Measurements from ENCODE around the gene TMEM87A.
A peak's percentile ranks its signal among the peaks of the same experiment; 100 is the strongest.
"Not testable (repeated sequence)": the region's sequence is repeated elsewhere in the genome, so short reads cannot be mapped to it uniquely, and the experiment has no call there.

TMEM87A gene

GRCh38 chr15:42306681-42307080 is 33.4 kb upstream of the TMEM87A start:
- no peak overlapping the region for H3K27ac ChIP-seq
- H3K4me1 ChIP-seq (ENCODE audit: control insufficient read depth in 1 of 2, insufficient read depth in 1 of 2, low read depth in 1 of 2, low read length in 1 of 2) = no peaks in the 10 kb centered on the region
- H3K36me3 ChIP-seq = peaks cover 36% of the 10 kb centered on the region
- no peaks in the 10 kb centered on the region for H3K9me3 ChIP-seq
- H3K27me3 ChIP-seq = no peaks in the 10 kb centered on the region
- TF ChIP-seq CTCF (IDR thresholded peaks at IDR 0.05) = no peak
- no peak overlapping the region for H3K4me3 ChIP-seq (ENCODE audit: low read depth in 1 of 2, low read length in 1 of 2)

DNA sequence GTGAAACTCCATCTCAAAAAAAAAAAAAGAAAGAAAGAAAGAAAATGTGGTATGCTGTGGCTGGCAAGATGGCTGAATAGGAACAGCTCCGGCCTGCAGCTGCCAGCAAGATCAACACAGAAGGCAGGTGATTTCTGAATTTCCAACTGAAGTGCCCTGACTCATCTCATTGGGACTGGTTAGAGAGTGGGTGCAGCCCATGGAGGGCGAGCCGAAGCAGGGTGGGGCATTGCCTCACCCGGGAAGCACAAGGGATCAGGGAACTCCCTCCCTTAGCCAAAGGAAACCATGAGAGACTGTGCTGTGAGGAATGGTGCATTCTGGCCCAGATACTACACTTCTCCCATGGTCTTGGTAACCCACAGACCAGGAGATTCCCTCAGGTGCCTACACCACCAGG is 27.8 kb upstream of the TMEM87A start:
- not testable (repeated sequence) for H3K27ac ChIP-seq; H3K27me3 ChIP-seq; H3K4me1 ChIP-seq (ENCODE audit: control insufficient read depth in 1 of 2, insufficient read depth in 1 of 2, low read depth in 1 of 2, low read length in 1 of 2); H3K4me3 ChIP-seq (ENCODE audit: low read depth in 1 of 2, low read length in 1 of 2); H3K9me3 ChIP-seq
- H3K36me3 ChIP-seq = peaks cover 11% of the 10 kb centered on the region

DNA sequence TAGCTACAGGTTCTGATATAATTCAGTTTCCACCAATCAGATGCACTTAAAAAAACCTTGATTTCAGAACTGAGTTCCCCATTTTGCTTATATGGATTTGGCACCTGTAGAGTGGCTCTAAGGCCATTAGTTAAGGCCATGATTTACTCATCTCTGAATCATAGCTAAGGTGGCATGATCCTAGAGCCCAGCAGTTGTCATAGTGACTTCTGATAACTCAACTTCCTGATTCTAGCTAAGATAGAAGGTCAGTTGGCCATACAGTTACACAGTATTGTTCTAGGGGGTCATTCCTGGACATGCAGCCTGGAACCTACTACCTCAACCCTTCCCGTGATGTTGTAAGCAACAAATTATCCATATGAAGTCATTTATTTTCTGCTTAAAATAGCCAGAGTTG is 15.9 kb upstream of the TMEM87A start:
- no peak for TF ChIP-seq CTCF (IDR thresholded peaks at IDR 0.05)
- Histone ChIP-seq H3K9me3 (no peaks in the 10 kb centered on the region), H3K27ac (no peak overlapping the region), H3K36me3 (peaks cover 47% of the 10 kb centered on the region), H3K27me3 (no peaks in the 10 kb centered on the region), H3K4me3 (ENCODE audit: low read depth in 1 of 2, low read length in 1 of 2) (no peak overlapping the region), H3K4me1 (ENCODE audit: control insufficient read depth in 1 of 2, insufficient read depth in 1 of 2, low read depth in 1 of 2, low read length in 1 of 2) (peaks cover 18 to 23% of the 10 kb centered on the region in 2 experiments)

GRCh38 chr15:42287931-42288330 is 14.7 kb upstream of the TMEM87A start:
- no peak for TF ChIP-seq CTCF (IDR thresholded peaks at IDR 0.05)
- no peaks in the 10 kb centered on the region for H3K9me3 ChIP-seq
- H3K27me3 ChIP-seq = no peaks in the 10 kb centered on the region
- H3K27ac ChIP-seq = no peak overlapping the region
- peaks cover 42% of the 10 kb centered on the region for H3K36me3 ChIP-seq
- H3K4me3 ChIP-seq (ENCODE audit: low read depth in 1 of 2, low read length in 1 of 2) = no peak overlapping the region
- H3K4me1 ChIP-seq (ENCODE audit: control insufficient read depth in 1 of 2, insufficient read depth in 1 of 2, low read depth in 1 of 2, low read length in 1 of 2) = peaks cover 23 to 25% of the 10 kb centered on the region in 2 experiments

- H3K4me1 ChIP-seq (ENCODE audit: control insufficient read depth in 1 of 2, insufficient read depth in 1 of 2, low read depth in 1 of 2, low read length in 1 of 2) = peaks cover 23 to 25% of the 10 kb centered on the region in 2 experiments
- no peaks in the 10 kb centered on the region for H3K9me3 ChIP-seq
- peaks cover 30% of the 10 kb centered on the region for H3K36me3 ChIP-seq
- TF ChIP-seq CTCF (IDR thresholded peaks at IDR 0.05) = no peak
- no peak overlapping the region for H3K27ac ChIP-seq
- no peak overlapping the region for H3K4me3 ChIP-seq (ENCODE audit: low read depth in 1 of 2, low read length in 1 of 2)
- H3K27me3 ChIP-seq = no peaks in the 10 kb centered on the region
Measured at GRCh38 chr15:42286445-42287029, 13.3 kb upstream of the TMEM87A start.

DNA sequence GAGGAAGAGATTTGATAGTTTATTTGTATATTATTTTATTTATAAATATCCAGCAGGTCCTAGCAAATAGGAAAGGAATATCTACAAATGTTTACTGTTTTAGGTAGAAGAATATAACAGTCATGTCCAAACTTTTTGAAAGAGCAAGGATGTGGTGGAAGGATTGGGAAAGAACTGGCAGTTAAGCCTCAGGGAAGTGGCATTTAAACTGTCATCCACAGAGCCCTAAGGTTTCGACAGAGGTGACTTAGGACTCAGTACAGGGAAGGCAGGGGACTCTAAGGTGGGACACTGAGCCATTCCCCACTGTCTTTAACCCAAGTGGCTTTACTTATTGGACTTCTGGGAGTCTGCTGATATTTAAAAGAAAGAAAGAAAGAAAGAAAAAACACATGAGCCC is 11.8 kb upstream of the TMEM87A start:
- no peaks in the 10 kb centered on the region for H3K27me3 ChIP-seq
- H3K9me3 ChIP-seq = no peaks in the 10 kb centered on the region
- H3K4me1 ChIP-seq (ENCODE audit: control insufficient read depth in 1 of 2, insufficient read depth in 1 of 2, low read depth in 1 of 2, low read length in 1 of 2) = peaks cover 23 to 26% of the 10 kb centered on the region in 2 experiments
- peaks cover 28% of the 10 kb centered on the region for H3K36me3 ChIP-seq
- H3K27ac ChIP-seq = peak overlapping the region; percentile 52
- no peak for TF ChIP-seq CTCF (IDR thresholded peaks at IDR 0.05)
- H3K4me3 ChIP-seq (ENCODE audit: low read depth in 1 of 2, low read length in 1 of 2) = no peak overlapping the region
